ENCODE measurements around the gene ZFR2.

The ZFR2 gene

DNA sequence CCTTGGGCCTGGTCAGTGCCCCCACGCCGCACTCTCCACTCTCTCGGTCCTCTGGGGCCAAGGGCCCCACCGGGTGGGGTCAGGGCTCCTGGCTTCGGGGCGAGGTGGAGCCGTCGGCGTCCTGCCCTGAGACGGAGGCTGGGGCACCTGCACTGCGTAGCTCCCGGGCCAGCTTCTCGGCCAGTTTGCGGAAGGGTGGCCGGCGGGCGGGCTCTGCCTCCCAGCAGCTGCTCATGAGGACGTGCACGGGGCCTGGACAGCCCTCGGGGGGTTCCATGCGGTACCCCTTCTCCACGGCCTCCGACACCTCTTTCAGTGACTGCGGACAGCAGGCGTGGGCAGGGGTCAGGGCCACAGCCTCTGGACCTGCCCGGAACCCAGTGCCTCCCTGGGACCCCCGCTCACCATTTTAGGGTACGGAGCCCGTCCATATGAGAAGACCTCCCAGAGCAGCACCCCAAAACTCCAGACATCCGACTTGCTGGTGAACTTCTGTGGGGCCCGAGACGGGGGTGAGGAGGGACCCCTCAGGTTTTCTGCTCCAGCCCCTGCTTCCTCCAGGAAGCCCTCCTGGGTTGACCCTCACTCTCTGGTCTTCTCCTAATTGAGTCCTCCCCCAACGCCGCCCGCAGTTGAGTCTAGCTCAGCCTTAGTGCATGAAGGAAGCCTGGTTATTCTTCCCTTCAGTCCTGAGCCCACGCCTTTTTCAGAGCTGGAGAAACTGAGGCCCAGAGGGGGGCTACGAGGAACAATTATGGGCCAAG, 90.6 kb downstream of the ZFR2 start:
- no peak for TF ChIP-seq CTCF (IDR thresholded peaks at IDR 0.05; ENCODE audit: low read depth, low read length)
- H3K27me3 ChIP-seq, result peaks cover 6% of the 10 kb centered on the region; the same call in 1 of the 2 replicates
- H3K9me3 ChIP-seq, result peaks cover 7% of the 10 kb centered on the region; the same call in 1 of the 2 replicates
- H3K4me3 ChIP-seq (ENCODE audit: low read depth, low read length), result no peak overlapping the region
- H3K36me3 ChIP-seq, result no peaks in the 10 kb centered on the region
- no peaks in the 10 kb centered on the region for H3K4me1 ChIP-seq
- DNase-seq, result no peak

DNA sequence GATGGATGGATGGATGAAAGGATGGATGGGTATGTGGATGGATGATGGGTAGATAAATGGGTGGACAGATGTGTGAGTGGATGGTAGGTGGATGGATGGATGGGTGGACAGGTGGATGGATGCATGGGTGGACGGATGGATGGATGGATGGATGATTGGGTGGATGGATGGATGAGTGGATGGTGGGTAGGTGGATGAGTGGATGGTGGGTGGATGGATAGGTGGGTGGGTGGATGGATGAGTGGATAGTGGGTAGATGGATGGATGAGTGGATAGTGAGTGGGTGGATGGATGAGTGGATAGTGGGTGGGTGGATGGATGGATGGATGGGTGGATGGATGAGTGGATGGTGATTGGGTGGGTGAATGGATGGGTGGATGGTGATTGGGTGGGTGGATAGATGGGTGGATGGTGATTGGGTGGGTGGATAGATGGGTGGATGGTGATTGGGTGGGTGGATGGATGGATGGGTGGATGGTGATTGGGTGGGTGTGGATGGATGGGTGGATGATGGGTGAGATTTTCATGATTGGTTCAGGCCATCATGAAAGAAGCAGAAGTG, 92.3 kb downstream of the ZFR2 start:
- TF ChIP-seq CTCF (IDR thresholded peaks at IDR 0.05; ENCODE audit: low read depth, low read length), result no peak
- H3K9me3 ChIP-seq, result peaks cover 3% of the 10 kb centered on the region; the same call in 1 of the 2 replicates
- no peak overlapping the region for H3K4me3 ChIP-seq (ENCODE audit: low read depth, low read length)
- no peak for DNase-seq
- 0 out of 2 replicates have a peak, but pooled peaks cover 6% of the 10 kb centered on the region for H3K27me3 ChIP-seq
- H3K36me3 ChIP-seq, result no peaks in the 10 kb centered on the region
- H3K4me1 ChIP-seq, result no peaks in the 10 kb centered on the region

DNA sequence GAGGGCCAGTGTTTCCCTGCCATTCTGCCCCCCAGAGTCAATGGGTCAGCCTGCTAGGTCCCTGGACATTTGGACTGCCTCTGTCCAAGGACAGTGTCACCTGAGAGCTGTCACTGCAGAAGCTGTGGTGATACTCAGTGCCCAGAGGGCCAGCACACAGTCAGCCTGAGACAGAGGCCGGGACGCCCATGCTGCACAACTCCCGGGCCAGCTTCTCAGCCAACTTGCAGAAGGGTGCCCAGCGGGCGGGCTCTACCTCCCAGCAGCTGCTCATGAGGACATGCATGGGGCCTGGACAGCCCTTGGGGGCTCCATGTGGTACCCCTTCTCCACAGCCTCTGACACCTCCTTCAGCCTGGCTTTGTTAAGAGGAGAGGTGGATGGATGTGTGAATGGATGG, 93.0 kb downstream of the ZFR2 start:
- H3K4me1 ChIP-seq, result no peaks in the 10 kb centered on the region
- DNase-seq, result no peak
- TF ChIP-seq CTCF (IDR thresholded peaks at IDR 0.05; ENCODE audit: low read depth, low read length), result no peak
- no peaks in the 10 kb centered on the region for H3K9me3 ChIP-seq
- no peaks in the 10 kb centered on the region for H3K36me3 ChIP-seq
- H3K4me3 ChIP-seq (ENCODE audit: low read depth, low read length), result no peak overlapping the region
- 0 out of 2 replicates have a peak, but pooled peaks cover 6% of the 10 kb centered on the region for H3K27me3 ChIP-seq

DNA sequence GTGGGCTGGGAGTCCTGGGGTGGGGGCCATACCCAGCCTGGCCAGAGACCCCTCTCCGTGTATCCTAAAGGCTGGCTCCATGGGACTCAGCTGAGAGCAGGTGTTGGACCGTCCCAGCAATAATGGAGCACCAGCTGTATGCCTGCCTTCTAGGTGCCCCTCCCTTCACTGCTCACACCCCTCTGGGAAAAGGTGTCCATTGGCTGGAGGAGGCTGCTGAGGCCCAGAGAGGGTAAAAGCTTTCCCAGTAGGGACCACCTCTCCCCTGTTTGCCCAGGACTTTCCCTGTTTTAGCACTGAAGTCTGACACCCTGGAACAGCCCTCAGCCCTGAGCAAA, 93.5 kb downstream of the ZFR2 start:
- no peak for TF ChIP-seq CTCF (IDR thresholded peaks at IDR 0.05; ENCODE audit: low read depth, low read length)
- Histone ChIP-seq H3K9me3 (no peaks in the 10 kb centered on the region), H3K4me1 (no peaks in the 10 kb centered on the region), H3K36me3 (no peaks in the 10 kb centered on the region), H3K4me3 (ENCODE audit: low read depth, low read length) (no peak overlapping the region), H3K27me3 (0 out of 2 replicates have a peak, but pooled peaks cover 6% of the 10 kb centered on the region)
- no peak for DNase-seq

DNA sequence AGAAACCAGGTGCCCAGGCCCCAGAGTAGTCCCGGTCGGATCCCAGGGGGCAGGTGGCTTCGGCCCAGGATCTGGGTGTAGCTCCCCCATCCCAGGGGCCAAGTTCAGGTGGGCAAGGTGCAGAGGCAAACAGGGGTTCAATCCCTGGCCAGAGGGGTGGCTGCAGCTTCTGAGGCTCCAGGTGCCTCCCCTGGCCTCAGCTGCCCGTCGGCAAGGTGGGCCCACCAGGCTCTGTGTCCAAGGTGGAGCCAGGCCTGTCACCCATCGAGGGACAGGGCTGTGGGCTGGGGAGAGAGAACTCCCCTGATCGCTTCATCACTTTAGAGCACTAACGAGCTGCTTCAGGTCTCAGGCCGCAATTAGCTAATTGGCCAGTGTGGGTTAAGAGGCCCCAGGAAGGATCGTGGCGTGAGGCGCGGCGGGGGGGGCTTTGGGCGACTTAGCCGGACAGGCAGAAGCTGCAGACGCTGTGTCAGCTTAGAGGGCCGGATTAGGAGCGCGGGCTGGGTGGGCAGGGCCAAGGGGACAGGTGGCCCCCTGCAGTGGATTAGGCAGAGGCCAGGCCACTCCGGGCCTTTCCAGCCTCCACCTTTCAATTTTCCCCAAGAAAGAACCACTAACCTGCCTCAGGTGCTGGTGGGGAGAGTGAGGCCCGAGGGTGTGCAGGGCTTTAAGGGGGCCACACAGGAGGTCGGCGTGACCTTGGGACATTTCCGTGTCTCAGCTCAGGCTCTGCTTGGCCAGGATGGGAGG, 94.0 kb downstream of the ZFR2 start:
- Histone ChIP-seq H3K27me3 (0 out of 2 replicates have a peak, but pooled peaks cover 6% of the 10 kb centered on the region), H3K36me3 (no peaks in the 10 kb centered on the region; the same call in 1 of the 2 replicates), H3K4me3 (ENCODE audit: low read depth, low read length) (no peak overlapping the region), H3K9me3 (no peaks in the 10 kb centered on the region), H3K4me1 (no peaks in the 10 kb centered on the region)
- no peak for DNase-seq
- TF ChIP-seq CTCF (IDR thresholded peaks at IDR 0.05; ENCODE audit: low read depth, low read length), result no peak
